ENCODE data around the gene MGMT.

Gene MGMT

GRCh38 chr10:129814681-129815646 lies 347.9 kb downstream of the MGMT start:
- no peak for DNase-seq (ENCODE audit: low read depth, low spot score)

GRCh38 chr10:129815898-129816655 lies 349.0 kb downstream of the MGMT start:
- DNase-seq (ENCODE audit: low read depth, low spot score), result no peak
- H3K4me3 ChIP-seq (ENCODE audit: low read length), result no peak overlapping the region

More at GRCh38 chr10:129814681-129815646, 347.9 kb downstream of the MGMT start:
- no peak overlapping the region for H3K4me3 ChIP-seq (ENCODE audit: low read length)

- no peak overlapping the region for H3K4me3 ChIP-seq (ENCODE audit: low read length)
- DNase-seq (ENCODE audit: low read depth, low spot score), result no peak
These were observed 349.6 kb downstream of the MGMT start for GRCh38 chr10:129816656-129817045.

Measured in Jurkat, Clone E6-1 (cell line).